ENCODE measurements around the gene MAGEA4. TPM values are rescaled to one million over a fixed set of nuclear protein-coding genes. Genes with fewer than 3 reads are reported as not detected.

MAGEA4 gene
- total and polyA plus RNA-seq, 2 of the 8 experiments (the other 6 are each of a cell fraction or from before 2014, with no cell fraction given): 0.45 to 0.67 TPM

GRCh38 chrX:151901826-151902225 lies 10.9 kb upstream of the MAGEA4 start:
- Histone ChIP-seq H4K20me1 (replicated peaks in 1 of 2; ENCODE audit: control insufficient read depth in 1 of 2, insufficient read depth in 2 of 2, low read length in 2 of 2) (no peaks in the 10 kb centered on the region), H3K18ac (ENCODE audit: extremely low read depth, low read length) (no peak overlapping the region), H3K27me3 (replicated peaks in 1 of 4; ENCODE audit: control insufficient read depth in 3 of 4, extremely low read depth in 1 of 4, insufficient read depth in 3 of 4, low read length in 3 of 4) (no peaks in the 10 kb centered on the region), H2BK12ac (ENCODE audit: low read depth, low read length) (no peak overlapping the region), H3K27ac (ENCODE audit: low read depth, low read length) (no peak overlapping the region), H4K8ac (ENCODE audit: extremely low read depth, insufficient read depth, low read length) (no peak overlapping the region), H4K5ac (ENCODE audit: insufficient read length, low read depth, low read length) (no peak overlapping the region), H2BK20ac (ENCODE audit: low read length) (no peak overlapping the region), H4K91ac (replicated peaks; ENCODE audit: insufficient read length, low read length) (no peak overlapping the region), H3K4me3 (ENCODE audit: extremely low read depth in 1 of 4, insufficient read depth in 2 of 4, low read depth in 3 of 4, low read length in 4 of 4) (no peak overlapping the region), H3K4ac (replicated peaks; ENCODE audit: insufficient read length, low read depth, low read length) (no peak overlapping the region), H2BK15ac (ENCODE audit: low read length) (no peak overlapping the region), H2BK5ac (ENCODE audit: low read depth, low read length) (no peak overlapping the region), H2AFZ (ENCODE audit: low read length) (no peak overlapping the region), H3K36me3 (ENCODE audit: control insufficient read depth in 2 of 4, insufficient read depth in 4 of 4, low read length in 3 of 4) (no peaks in the 10 kb centered on the region), H3K23ac (ENCODE audit: insufficient read length) (no peak overlapping the region), H3K9ac (replicated peaks in 1 of 4; ENCODE audit: extremely low read depth in 1 of 4, low read depth in 3 of 4, low read length in 3 of 4) (no peak overlapping the region), H3K4me1 (replicated peaks in 1 of 4; ENCODE audit: control insufficient read depth in 3 of 4, insufficient read depth in 4 of 4, low read length in 3 of 4) (no peaks in the 10 kb centered on the region), H3K4me2 (ENCODE audit: insufficient read depth in 1 of 2, low read depth in 2 of 2, low read length in 2 of 2) (no peak overlapping the region), H2AK5ac (ENCODE audit: low read depth, low read length) (no peak overlapping the region), H3K14ac (ENCODE audit: insufficient read length) (no peak overlapping the region), H3K56ac (replicated peaks; ENCODE audit: insufficient read length, low read depth, low read length) (no peak overlapping the region), H2BK120ac (replicated peaks; ENCODE audit: low read depth, low read length) (no peak overlapping the region), H3K9me3 (ENCODE audit: insufficient read depth in 2 of 2, low read depth in 1 of 2, low read length in 1 of 2) (no peaks in the 10 kb centered on the region), H3K79me2 (ENCODE audit: control insufficient read depth in 1 of 2, insufficient read depth in 2 of 2, low read length in 2 of 2) (no peaks in the 10 kb centered on the region), H3K79me1 (ENCODE audit: low read depth, low read length) (no peaks in the 10 kb centered on the region), H3K23me2 (ENCODE audit: low read depth, low read length) (no peaks in the 10 kb centered on the region)
- DNase-seq (ENCODE audit: low read depth in 1 of 2, low spot score in 2 of 2): no peak
- 100% methylated on average over 1 of the region's 1 CpG; no CpG with 5 or more reads in 1 of the 2 experiments for WGBS, 2 experiments (ENCODE audit: extremely low coverage in 1 of 2, insufficient coverage in 1 of 2, insufficient read length in 1 of 2, insufficient replicate concordance in 2 of 2, low coverage in 1 of 2, low lambda C conversion rate in 2 of 2, missing lambda C conversion rate in 1 of 2)
- FAIRE-seq: no peak
- ChIA-PET POLR2A (ENCODE audit: partially characterized antibody) (no interaction called here), CTCF (ENCODE audit: partially characterized antibody) (no interaction called here)
- TF ChIP-seq GTF2F1 (IDR thresholded peaks at IDR 0.05; ENCODE audit: borderline replicate concordance, low read depth, low read length) (no peak), KDM1A (IDR thresholded peaks at IDR 0.05; ENCODE audit: borderline replicate concordance, low read length) (no peak), RNF2 (IDR thresholded peaks at IDR 0.05; ENCODE audit: borderline replicate concordance, low read depth, low read length, missing control alignments, poor library complexity, severe bottlenecking) (no peak), POLR2A (IDR thresholded peaks at IDR 0.05; ENCODE audit: control extremely low read depth in 1 of 2, low read depth in 2 of 2, low read length in 2 of 2) (no peak)
